ENCODE data around the gene ADAMTS6.

The ADAMTS6 gene

DNA sequence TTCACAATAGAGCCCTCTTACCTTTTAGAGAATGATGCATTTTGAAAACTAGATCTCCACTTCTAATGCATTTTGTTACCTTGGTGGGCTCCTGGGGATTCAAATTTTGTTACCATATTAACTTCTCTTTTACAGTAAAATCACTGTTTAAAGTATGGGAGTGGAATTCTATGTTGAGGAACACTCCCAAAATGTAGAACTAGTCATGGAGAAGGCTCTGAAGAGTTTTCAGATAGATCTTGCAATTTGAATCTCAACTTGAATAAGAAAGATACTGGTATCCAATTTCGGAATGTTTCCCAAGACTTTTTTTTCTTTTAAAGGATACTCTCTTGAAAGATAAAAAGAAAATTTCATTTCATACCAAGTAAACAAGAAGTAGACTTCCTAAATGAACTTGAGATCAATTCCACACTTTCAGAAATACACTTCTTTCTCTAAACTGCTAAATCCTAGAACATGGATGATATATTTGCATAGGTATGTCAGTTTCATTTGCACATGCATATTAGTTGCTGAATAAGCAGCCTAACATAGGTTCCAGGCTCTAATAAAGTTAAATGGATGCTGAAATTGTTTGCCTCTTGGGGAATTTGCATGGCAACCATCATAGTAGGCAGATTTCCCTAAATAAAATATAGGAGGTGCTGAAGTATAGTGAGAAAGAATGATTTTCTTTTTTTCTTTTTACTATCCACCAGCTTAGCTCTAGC is 205.4 kb downstream of the ADAMTS6 start:
- DNase-seq, result no peak

- DNase-seq, result no peak
These were observed 209.8 kb downstream of the ADAMTS6 start for GRCh38 chr5:65271906-65272305.

DNA sequence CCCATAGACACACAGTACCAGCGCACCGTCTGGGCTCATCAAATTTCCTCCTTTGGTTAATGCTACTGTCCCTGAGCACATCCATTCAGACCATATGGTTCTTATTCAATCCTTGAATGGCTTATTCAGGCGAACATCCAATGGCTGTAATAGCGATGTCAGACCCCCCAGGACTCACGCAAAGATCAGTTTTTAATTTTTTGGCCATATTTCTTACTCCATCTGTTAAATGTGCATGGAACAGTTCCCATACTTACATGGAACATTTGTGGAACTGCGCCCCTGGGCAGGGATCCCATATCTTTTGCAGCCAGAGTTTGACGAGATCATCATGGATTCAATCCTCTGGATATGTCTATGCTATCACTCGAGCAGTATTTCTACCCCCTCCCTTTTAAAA is 213.2 kb downstream of the ADAMTS6 start:
- DNase-seq, result no peak

- no peak for DNase-seq
These were observed 217.3 kb downstream of the ADAMTS6 start for GRCh38 chr5:65264420-65264819.

DNA sequence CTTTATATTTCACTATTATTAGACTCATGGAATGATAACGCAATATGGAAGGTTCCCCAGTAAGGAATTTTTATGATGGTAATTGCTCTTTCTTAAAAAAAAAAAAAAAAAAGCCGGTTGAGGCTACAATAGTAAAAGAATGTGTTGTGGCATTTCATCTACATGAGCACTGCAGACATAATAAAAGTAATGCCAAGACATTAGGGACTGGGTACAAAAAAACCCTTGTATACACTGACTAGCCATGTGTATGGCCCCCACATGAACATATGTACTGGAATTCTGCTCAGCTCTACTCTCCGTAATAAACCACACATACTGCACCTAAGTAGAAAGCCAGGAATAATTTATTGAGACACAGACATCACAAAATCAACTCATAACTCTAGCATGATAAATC is 218.4 kb downstream of the ADAMTS6 start:
- no peak for DNase-seq

- no peak for DNase-seq
These were observed 219.1 kb downstream of the ADAMTS6 start for GRCh38 chr5:65262649-65263059.

DNA sequence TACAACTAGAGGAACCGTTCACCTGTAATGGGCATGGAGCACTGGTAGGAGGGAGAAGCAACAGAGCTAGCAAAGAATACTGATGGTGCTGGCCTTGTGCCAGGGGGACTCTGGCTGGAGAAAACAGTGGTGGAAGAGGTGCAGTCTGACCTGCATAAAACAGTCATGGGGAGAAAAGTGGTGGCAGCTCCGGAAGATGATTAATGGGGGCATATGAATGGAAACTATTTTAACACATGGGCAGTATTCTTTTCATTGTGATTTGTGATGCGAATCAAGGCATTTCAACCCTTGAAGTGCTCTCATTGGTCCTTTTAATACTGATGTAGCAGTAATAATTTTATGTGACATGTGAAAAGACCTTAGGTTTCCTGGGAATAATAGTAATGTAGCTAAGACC is 219.6 kb downstream of the ADAMTS6 start:
- peak; percentile 64 for DNase-seq

DNA sequence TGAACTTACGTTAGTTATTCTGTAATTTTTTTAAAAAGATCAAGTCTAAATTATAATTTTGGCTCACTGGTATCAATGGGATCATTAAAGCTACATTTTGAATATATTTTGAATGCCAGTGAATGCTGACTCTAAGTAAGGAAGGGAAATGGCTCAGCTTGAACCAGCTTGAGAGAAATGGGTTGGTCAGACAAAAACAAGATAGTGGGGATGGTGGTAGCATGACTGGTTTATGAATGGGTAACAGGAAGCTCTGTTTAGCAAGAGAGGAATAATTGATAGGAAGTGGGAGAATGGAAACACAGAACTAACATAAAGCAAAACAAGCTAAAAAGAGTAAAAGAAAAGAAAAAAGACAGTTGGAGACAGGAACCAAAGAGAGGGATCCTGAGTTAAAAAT is 220.2 kb downstream of the ADAMTS6 start:
- DNase-seq, result no peak

- DNase-seq, result no peak
These were observed 226.4 kb downstream of the ADAMTS6 start for GRCh38 chr5:65255294-65255693.

DNA sequence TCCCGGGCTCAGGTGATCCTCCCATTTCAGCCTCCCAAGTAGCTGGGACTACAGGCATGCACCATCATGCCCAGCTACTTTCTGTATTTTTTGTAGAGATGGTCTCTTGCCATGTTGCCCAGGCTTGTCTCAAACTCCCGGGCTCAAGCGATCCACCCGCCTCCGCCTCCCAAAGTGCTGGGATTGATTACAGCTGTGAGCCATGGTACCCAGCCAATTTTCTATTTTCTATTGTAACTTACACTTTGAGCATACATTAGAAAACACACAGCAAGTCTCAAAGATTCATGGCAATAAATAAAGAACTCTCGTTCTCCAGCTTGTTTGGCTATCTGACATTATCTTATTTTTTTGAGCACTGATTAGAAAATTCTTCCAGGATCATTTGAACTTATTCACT is 228.7 kb downstream of the ADAMTS6 start:
- no peak for DNase-seq

DNA sequence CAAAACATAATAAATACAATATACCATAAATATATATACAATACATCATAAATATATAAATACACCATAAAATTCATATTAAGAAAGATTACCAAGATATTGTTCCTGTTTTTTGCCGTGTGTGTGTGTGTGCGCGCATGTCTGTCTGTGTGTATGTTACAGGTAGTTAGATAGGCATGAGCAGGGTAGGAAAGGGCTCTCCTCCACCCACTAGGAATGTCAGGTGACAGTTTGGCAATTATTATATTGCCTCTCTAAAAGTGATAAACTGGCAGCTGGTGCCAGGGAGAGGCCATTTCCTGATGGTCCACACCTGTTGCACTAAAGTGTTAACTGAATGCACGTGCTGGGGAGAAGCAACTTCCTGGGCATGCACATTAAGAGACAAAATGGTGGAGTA is 232.8 kb downstream of the ADAMTS6 start:
- DNase-seq, result no peak

- no peak for DNase-seq
These were observed 234.1 kb downstream of the ADAMTS6 start for GRCh38 chr5:65247594-65247993.

GRCh38 chr5:65246741-65247140 is 235.0 kb downstream of the ADAMTS6 start:
- no peak for DNase-seq

GRCh38 chr5:65244031-65244430 is 237.7 kb downstream of the ADAMTS6 start:
- DNase-seq, result no peak

- DNase-seq, result no peak
These were observed 238.6 kb downstream of the ADAMTS6 start for GRCh38 chr5:65243161-65243560.

DNA sequence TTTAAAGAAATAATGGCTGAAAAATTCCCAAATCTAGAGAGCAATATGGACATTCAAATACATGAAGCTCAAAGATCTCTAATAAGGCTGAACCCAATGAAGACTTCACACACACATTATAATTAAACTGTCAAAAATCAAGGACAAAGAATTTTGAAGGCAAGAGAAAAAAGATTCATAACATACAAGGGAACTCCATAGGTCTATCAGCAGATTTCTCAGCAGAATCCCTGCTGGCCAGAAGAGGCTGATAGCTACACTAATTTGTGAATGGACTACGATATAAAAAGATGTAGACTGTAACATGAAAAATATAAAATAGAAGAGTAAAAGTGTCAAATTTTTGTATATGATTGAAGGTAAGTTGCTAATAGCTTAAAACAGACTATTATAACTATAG is 251.9 kb downstream of the ADAMTS6 start:
- no peak for DNase-seq

DNA sequence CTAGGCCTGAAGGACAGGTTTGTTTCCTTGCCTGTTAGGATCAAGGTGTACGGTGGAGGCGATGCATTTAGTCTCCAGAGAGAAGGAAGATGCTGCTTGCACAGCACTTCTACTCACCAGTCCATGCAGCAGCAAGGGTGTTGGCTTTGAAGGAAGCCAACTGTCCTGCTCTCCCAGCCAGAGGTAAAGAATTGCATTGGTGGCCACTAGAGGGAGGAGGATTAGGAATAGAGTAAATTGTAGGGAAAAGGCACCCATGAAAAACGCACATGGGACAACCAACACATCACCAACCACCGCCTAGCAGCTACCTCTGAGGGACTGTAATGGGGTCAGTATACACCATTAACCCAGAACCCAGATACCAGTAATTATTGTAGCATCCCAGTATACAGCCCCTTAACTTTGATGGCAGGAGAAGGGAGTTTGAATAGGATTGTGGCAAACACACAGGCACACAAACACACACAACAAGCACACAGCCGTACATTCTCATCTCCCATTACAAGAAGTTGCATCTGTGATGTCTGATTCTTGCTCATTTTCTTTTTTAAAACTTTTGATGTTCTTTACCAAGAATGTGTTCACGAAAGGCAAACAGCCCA is 267.7 kb downstream of the ADAMTS6 start:
- peak; percentile 0 for DNase-seq

- no peak for DNase-seq
These were observed 272.4 kb downstream of the ADAMTS6 start for GRCh38 chr5:65209341-65209740.

- DNase-seq, result no peak
These were observed 276.8 kb downstream of the ADAMTS6 start for GRCh38 chr5:65204966-65205365.

DNA sequence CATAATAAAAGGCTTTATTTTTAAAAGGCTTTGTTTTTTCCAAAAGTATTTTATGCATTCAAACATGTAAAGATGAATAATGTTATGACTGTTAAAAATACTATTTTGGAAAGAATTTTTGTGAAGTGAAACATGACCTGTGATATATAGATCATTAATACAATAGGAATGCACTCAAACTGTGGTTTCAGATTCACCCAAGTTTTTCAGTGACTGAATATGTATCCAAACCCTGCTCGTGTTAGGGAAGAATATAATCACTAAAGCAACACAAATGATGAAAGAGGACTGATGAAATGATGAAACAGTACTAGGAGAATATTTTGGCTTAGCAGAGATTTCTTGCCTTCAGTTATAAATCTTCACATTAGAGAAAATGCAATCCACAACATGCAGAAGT is 278.0 kb downstream of the ADAMTS6 start:
- no peak for DNase-seq

DNA sequence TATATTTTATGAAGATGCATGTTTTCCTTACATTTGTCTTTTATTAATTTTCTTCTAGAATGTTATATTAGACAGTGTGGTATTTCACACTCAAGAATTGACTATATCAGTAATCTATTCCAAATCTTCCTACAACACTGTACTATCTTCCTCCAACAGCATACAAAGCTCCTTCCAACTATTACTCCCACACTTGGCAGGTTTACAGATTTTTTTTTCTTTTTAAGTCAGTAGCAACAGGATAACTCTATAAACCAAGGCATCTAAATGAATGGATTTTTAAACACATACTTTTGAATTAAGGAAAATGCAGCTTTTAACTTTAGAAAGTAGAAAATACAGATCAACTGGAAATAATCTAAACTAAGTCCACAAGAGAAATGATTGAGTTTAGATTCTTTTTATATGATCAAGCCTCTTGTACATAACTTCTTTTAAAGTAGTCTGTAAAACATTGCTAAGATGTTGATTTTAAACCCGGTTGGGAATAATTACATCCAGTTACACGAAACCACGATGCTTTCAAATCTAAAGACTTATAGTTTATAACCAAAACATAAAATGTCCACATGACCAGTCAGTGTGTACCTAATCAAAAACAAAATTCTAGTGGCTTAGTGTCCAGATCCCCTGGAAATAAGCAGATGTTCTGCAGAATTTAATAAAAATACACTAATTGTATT is 281.6 kb downstream of the ADAMTS6 start:
- no peak for DNase-seq

- DNase-seq, result no peak
These were observed 283.1 kb downstream of the ADAMTS6 start for GRCh38 chr5:65198456-65199120.

- DNase-seq, result no peak
These were observed 283.9 kb downstream of the ADAMTS6 start for GRCh38 chr5:65197531-65198455.
